Smooth muscle cell (in vitro differentiated cells): ENCODE results near the gene HK2. TPM values are rescaled to one million over a fixed set of nuclear protein-coding genes. Genes with fewer than 3 reads are reported as not detected.
"Not testable (repeated sequence)": the region's sequence is repeated elsewhere in the genome, so short reads cannot be mapped to it uniquely, and the experiment has no call there.

Experiments used
- DNase-seq: peaks from one replicate; lab custom pipeline; 2025; ENCODE audit not compliant: unreplicated experiment; lab: John Stamatoyannopoulos, UW
- H2AFZ ChIP-seq: fragments of 200-600 bp; sonication (generic); 2 replicates; pipeline ENCODE4 v1.6.0; 2016; ENCODE audit warnings: antibody characterized with exemption, low read depth, mild to moderate bottlenecking
- H3F3A ChIP-seq: fragments of 200-600 bp; sonication (generic); 2 replicates; pipeline ENCODE4 v1.6.0; 2017; ENCODE audit warnings: antibody characterized with exemption, low read depth
- H3K27ac ChIP-seq: fragments of 200-600 bp; sonication (generic); 2 replicates; pipeline ENCODE4 v1.5.1; 2016; ENCODE audit warnings: low read depth, mild to moderate bottlenecking
- H3K27me3 ChIP-seq: fragments of 200-600 bp; sonication (generic); 2 replicates; pipeline ENCODE4 v1.6.1; 2016; ENCODE audit warnings: low read depth, mild to moderate bottlenecking
- H3K36me3 ChIP-seq: fragments of 200-600 bp; sonication (generic); 2 replicates; pipeline ENCODE4 v1.5.1; 2016; ENCODE audit warnings: low read depth
- H3K4me1 ChIP-seq: fragments of 200-600 bp; sonication (generic); 2 replicates; pipeline ENCODE4 v1.5.1; 2016; ENCODE audit warnings: low read depth
- H3K4me2 ChIP-seq: fragments of 200-600 bp; sonication (generic); 2 replicates; pipeline ENCODE4 v1.6.0; 2016; ENCODE audit warnings: mild to moderate bottlenecking
- H3K4me3 ChIP-seq: fragments of 200-600 bp; sonication (generic); 2 replicates; pipeline ENCODE4 v1.5.1; 2016; ENCODE audit warnings: mild to moderate bottlenecking
- H3K79me2 ChIP-seq: fragments of 200-600 bp; sonication (generic); 2 replicates; pipeline ENCODE4 v1.6.0; 2016; ENCODE audit warnings: low read depth, mild to moderate bottlenecking
- H3K9ac ChIP-seq: fragments of 200-600 bp; sonication (generic); 2 replicates; pipeline ENCODE4 v1.6.0; 2016; ENCODE audit warnings: low read depth
- H3K9me3 ChIP-seq: fragments of 200-600 bp; sonication (generic); replicated peaks from 2 replicates; pipeline ENCODE4 v1.5.1; 2016; ENCODE audit warnings: low read depth
- H4K20me1 ChIP-seq: fragments of 200-600 bp; sonication (generic); 2 replicates; pipeline ENCODE4 v1.6.0; 2016; ENCODE audit warnings: low read depth
- CTCF ChIP-seq: fragments of 200-600 bp; sonication (generic); IDR thresholded peaks from 2 replicates; pipeline ENCODE4 v1.5.1; 2017; ENCODE audit warnings: borderline replicate concordance, mild to moderate bottlenecking, antibody characterized with exemption; ENCODE audit not compliant: insufficient read depth, poor library complexity, severe bottlenecking
- WGBS: methylation state at CpG from one replicate; pipeline ENCODE4 v1.1.7; 2016; ENCODE audit warnings: low lambda C conversion rate; 5-methylcytosine and 5-hydroxymethylcytosine counted together
- polyA plus RNA-seq: library from polyadenylated mRNA; unstranded; fragments of >200 nt; fragmentation: Nextera tagmentation; extraction: Ambion mirVana; gene quantifications from 2 replicates; pipeline ENCODE4 v1.2.1, GENCODE V29; 2016
- total RNA-seq: library from RNA; depleted of rRNA; stranded (reverse); fragments of >200 nt; gene quantifications from 2 replicates; pipeline ENCODE4 v1.2.3, GENCODE V29; 2014

Gene HK2
- total and polyA plus RNA-seq, 2 experiments from 2014 or later = 20.3 to 38.0 TPM

DNA sequence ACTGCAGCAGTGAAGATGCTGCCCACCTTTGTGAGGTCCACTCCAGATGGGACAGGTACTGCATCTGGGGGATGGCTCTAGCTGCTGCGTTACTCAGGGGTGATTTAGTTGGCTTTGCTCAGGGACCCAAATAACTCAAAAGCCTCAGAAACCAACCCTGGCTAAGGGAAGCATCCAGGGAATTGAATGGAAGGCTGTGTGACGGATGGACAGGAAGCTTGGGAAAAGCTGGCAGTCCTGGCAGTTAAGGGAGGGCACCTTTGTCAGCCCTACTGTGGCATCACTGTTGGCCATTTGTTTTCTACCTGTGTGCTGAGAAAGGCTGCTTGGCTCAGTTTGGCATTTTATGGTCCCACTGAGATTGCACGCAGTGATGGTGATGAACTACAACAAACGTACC is 20.5 kb downstream of the HK2 start:
- Histone ChIP-seq H3K27ac (no peak overlapping the region), H3K4me1 (peaks cover 7% of the 10 kb centered on the region), H3F3A (no peaks in the 10 kb centered on the region), H3K27me3 (no peaks in the 10 kb centered on the region), H3K9me3 (no peaks in the 10 kb centered on the region), H4K20me1 (peaks cover 97% of the 10 kb centered on the region), H3K79me2 (peaks cover 41% of the 10 kb centered on the region), H3K36me3 (peaks cover 13% of the 10 kb centered on the region), H3K9ac (no peak overlapping the region), H3K4me2 (no peak overlapping the region), H3K4me3 (no peak overlapping the region), H2AFZ (no peak overlapping the region)
- 97% methylated on average over 4 of the region's 4 CpGs for WGBS
- no peak for TF ChIP-seq CTCF
- DNase-seq = no peak

GRCh38 chr2:74855114-74855707 is 21.3 kb downstream of the HK2 start:
- not testable (repeated sequence) for H3K27ac ChIP-seq, H2AFZ ChIP-seq, H3K4me3 ChIP-seq, H3K9ac ChIP-seq, H3K27me3 ChIP-seq, DNase-seq, H3K9me3 ChIP-seq, H3F3A ChIP-seq, H3K4me2 ChIP-seq, H3K4me1 ChIP-seq
- Histone ChIP-seq H3K79me2 (peaks cover 33% of the 10 kb centered on the region), H4K20me1 (peaks cover 95% of the 10 kb centered on the region), H3K36me3 (peaks cover 13% of the 10 kb centered on the region)
- WGBS = 96% methylated on average over 16 of the region's 16 CpGs

GRCh38 chr2:74856004-74856578 is 22.2 kb downstream of the HK2 start:
- peaks cover 24% of the 10 kb centered on the region for H3K79me2 ChIP-seq

DNA sequence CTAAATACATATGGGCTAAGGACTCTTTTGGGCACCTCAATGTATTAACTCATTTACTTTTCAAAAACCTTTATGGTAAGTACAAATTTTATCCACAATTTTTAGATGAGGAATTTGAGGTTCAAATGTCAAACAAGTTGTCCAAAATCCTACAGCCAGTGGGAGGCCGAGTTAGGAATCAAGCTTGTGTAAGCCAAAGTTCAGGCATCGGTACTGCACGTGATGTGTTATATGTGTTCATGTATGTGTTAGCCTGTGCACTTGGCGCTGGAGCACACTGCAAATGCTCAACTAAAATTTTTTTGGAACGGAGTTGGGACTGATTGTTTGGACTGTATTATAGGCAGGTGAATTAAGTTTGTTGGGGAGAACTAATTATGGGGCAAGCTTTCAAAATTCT is 22.7 kb downstream of the HK2 start:
- Histone ChIP-seq H3K36me3 (peaks cover 13% of the 10 kb centered on the region), H3K4me1 (no peaks in the 10 kb centered on the region), H4K20me1 (peaks cover 95% of the 10 kb centered on the region), H3K79me2 (peaks cover 19% of the 10 kb centered on the region), H3K9ac (no peak overlapping the region), H3K27me3 (no peaks in the 10 kb centered on the region), H3K4me3 (no peak overlapping the region), H3F3A (no peaks in the 10 kb centered on the region), H2AFZ (no peak overlapping the region), H3K4me2 (no peak overlapping the region), H3K9me3 (no peaks in the 10 kb centered on the region), H3K27ac (no peak overlapping the region)
- DNase-seq = no peak
- no peak for TF ChIP-seq CTCF
- WGBS = 98% methylated on average over 5 of the region's 5 CpGs

More at GRCh38 chr2:74856004-74856578, 22.2 kb downstream of the HK2 start:
- H3K4me3 ChIP-seq = no peak overlapping the region
- no peaks in the 10 kb centered on the region for H3F3A ChIP-seq
- WGBS = 89% methylated on average over 10 of the region's 10 CpGs
- H3K27me3 ChIP-seq = no peaks in the 10 kb centered on the region
- no peak overlapping the region for H2AFZ ChIP-seq
- no peaks in the 10 kb centered on the region for H3K9me3 ChIP-seq
- peaks cover 95% of the 10 kb centered on the region for H4K20me1 ChIP-seq
- no peak for DNase-seq
- no peak for TF ChIP-seq CTCF
- H3K9ac ChIP-seq = no peak overlapping the region
- H3K4me1 ChIP-seq = no peaks in the 10 kb centered on the region
- no peak overlapping the region for H3K4me2 ChIP-seq
- no peak overlapping the region for H3K27ac ChIP-seq
- peaks cover 13% of the 10 kb centered on the region for H3K36me3 ChIP-seq
